Neural progenitor cell (in vitro differentiated cells): Measurements from ENCODE around the gene STX17. TPM values are rescaled to one million over a fixed set of nuclear protein-coding genes. Genes with fewer than 3 reads are reported as not detected.
A peak's percentile ranks its signal among the peaks of the same experiment; 100 is the strongest.

Source experiments
- DNase-seq: peaks from one replicate; pipeline ENCODE4 v3.0.0-alpha.2; 2016; ENCODE audit warnings: low spot score
- H2AFZ ChIP-seq: fragments of 200-600 bp; sonication (generic); replicated peaks from 2 replicates; pipeline ENCODE4 v1.6.1; 2016; ENCODE audit warnings: antibody characterized with exemption
- H3F3A ChIP-seq: fragments of 200-600 bp; sonication (generic); 2 replicates; pipeline ENCODE4 v1.6.1; 2016; ENCODE audit warnings: antibody characterized with exemption, low read depth
- H3K27ac ChIP-seq: fragments of 200-600 bp; sonication (generic); 2 replicates; pipeline ENCODE4 v1.5.1; 2016; ENCODE audit warnings: mild to moderate bottlenecking
- H3K27me3 ChIP-seq: fragments of 200-600 bp; sonication (generic); 2 replicates; pipeline ENCODE4 v1.6.1; 2016; ENCODE audit warnings: mild to moderate bottlenecking, moderate library complexity
- H3K36me3 ChIP-seq: fragments of 200-600 bp; sonication (generic); 2 replicates; pipeline ENCODE4 v1.5.1; 2016
- H3K4me1 ChIP-seq: fragments of 200-600 bp; sonication (generic); 2 replicates; pipeline ENCODE4 v1.6.1; 2016; ENCODE audit warnings: mixed run types
- H3K4me2 ChIP-seq: fragments of 200-600 bp; sonication (generic); 2 replicates; pipeline ENCODE4 v1.6.1; 2016
- H3K4me3 ChIP-seq: fragments of 200-600 bp; sonication (generic); 2 replicates; pipeline ENCODE4 v1.5.1; 2016
- H3K79me2 ChIP-seq: fragments of 200-600 bp; sonication (generic); 2 replicates; pipeline ENCODE4 v1.6.1; 2016; ENCODE audit warnings: low read depth
- H3K9ac ChIP-seq: fragments of 200-600 bp; sonication (generic); 2 replicates; pipeline ENCODE4 v1.6.1; 2016
- H3K9me3 ChIP-seq: fragments of 200-600 bp; sonication (generic); 2 replicates; pipeline ENCODE4 v1.5.1; 2016; ENCODE audit warnings: low read depth
- H4K20me1 ChIP-seq: fragments of 200-600 bp; sonication (generic); 2 replicates; pipeline ENCODE4 v1.6.1; 2016; ENCODE audit warnings: low read depth
- H3K27ac Mint-ChIP-seq: 3 replicates; pipeline ENCODE4 v1.8.0; 2021; ENCODE audit warnings: mixed read lengths
- H3K27me3 Mint-ChIP-seq: 2 replicates; pipeline ENCODE4 v1.8.0; 2022; ENCODE audit warnings: low read depth, mild to moderate bottlenecking, inconsistent platforms, moderate library complexity, mixed read lengths; ENCODE audit not compliant: insufficient read depth
- H3K36me3 Mint-ChIP-seq: 3 replicates; pipeline ENCODE4 v1.8.0; 2021; ENCODE audit warnings: mixed read lengths
- H3K4me1 Mint-ChIP-seq: 3 replicates; pipeline ENCODE4 v1.8.0; 2021; ENCODE audit warnings: mixed read lengths
- H3K4me3 Mint-ChIP-seq: 3 replicates; pipeline ENCODE4 v1.8.0; 2021; ENCODE audit warnings: mild to moderate bottlenecking, moderate library complexity, mixed read lengths
- H3K9me3 Mint-ChIP-seq: 3 replicates; pipeline ENCODE4 v1.8.0; 2020; ENCODE audit warnings: mixed read lengths
- CTCF ChIP-seq: fragments of 200-600 bp; sonication (generic); IDR thresholded peaks from 2 replicates; pipeline ENCODE4 v1.5.1; 2017; ENCODE audit warnings: antibody characterized with exemption, mild to moderate bottlenecking
- EZH2 ChIP-seq: fragments of 200-600 bp; sonication (generic); IDR thresholded peaks from 2 replicates; pipeline ENCODE4 v1.6.1; 2017; ENCODE audit warnings: antibody characterized with exemption, mild to moderate bottlenecking, moderate library complexity
- EZH2phosphoT487 ChIP-seq: fragments of 200-600 bp; sonication (generic); IDR thresholded peaks from 2 replicates; pipeline ENCODE4 v1.6.1; 2017; ENCODE audit warnings: antibody characterized with exemption
- total RNA-seq: library from RNA; depleted of rRNA; stranded (reverse); fragments of >200 nt; gene quantifications from 2 replicates; pipeline ENCODE4 v1.2.3, GENCODE V29; 2015; ENCODE audit warnings: low replicate concordance

Gene STX17
- total RNA-seq, 1 donor from 2014 or later: 34.4 TPM

GRCh38 chr9:99889120-99889519, 17.3 kb upstream of the STX17 start:
- Mint-ChIP-seq H3K9me3 (no peaks in the 10 kb centered on the region), H3K27ac (no peak overlapping the region), H3K4me1 (peaks cover 17% of the 10 kb centered on the region), H3K4me3 (no peak overlapping the region), H3K27me3 (no peaks in the 10 kb centered on the region), H3K36me3 (no peaks in the 10 kb centered on the region)
- H3K27ac ChIP-seq: no peak overlapping the region
- H4K20me1 ChIP-seq: no peaks in the 10 kb centered on the region
- no peak overlapping the region for H3K9ac ChIP-seq
- DNase-seq: no peak
- H2AFZ ChIP-seq: no peak overlapping the region
- H3K4me2 ChIP-seq: no peak overlapping the region
- no peaks in the 10 kb centered on the region for H3K79me2 ChIP-seq
- H3K36me3 ChIP-seq: peaks cover 5% of the 10 kb centered on the region
- H3K9me3 ChIP-seq: no peaks in the 10 kb centered on the region
- TF ChIP-seq CTCF: no peak
- TF ChIP-seq EZH2phosphoT487: no peak
- no peak for TF ChIP-seq EZH2
- H3K27me3 ChIP-seq: no peaks in the 10 kb centered on the region
- H3K4me1 ChIP-seq: peaks cover 26% of the 10 kb centered on the region
- no peak overlapping the region for H3K4me3 ChIP-seq
- H3F3A ChIP-seq: no peaks in the 10 kb centered on the region

GRCh38 chr9:99894826-99895225, 11.6 kb upstream of the STX17 start:
- no peak for TF ChIP-seq EZH2phosphoT487
- no peak for TF ChIP-seq CTCF
- no peak for TF ChIP-seq EZH2
- no peaks in the 10 kb centered on the region for H3K9me3 ChIP-seq
- H3K27me3 ChIP-seq: no peaks in the 10 kb centered on the region
- H3F3A ChIP-seq: no peaks in the 10 kb centered on the region
- no peaks in the 10 kb centered on the region for H3K36me3 ChIP-seq
- H4K20me1 ChIP-seq: no peaks in the 10 kb centered on the region
- H3K4me1 Mint-ChIP-seq: peaks cover 8% of the 10 kb centered on the region
- no peak for DNase-seq
- no peak overlapping the region for H3K4me2 ChIP-seq
- no peak overlapping the region for H3K9ac ChIP-seq
- H2AFZ ChIP-seq: no peak overlapping the region
- H3K79me2 ChIP-seq: no peaks in the 10 kb centered on the region
- no peaks in the 10 kb centered on the region for H3K27me3 Mint-ChIP-seq
- no peak overlapping the region for H3K4me3 ChIP-seq
- no peaks in the 10 kb centered on the region for H3K36me3 Mint-ChIP-seq
- H3K4me3 Mint-ChIP-seq: no peak overlapping the region
- H3K4me1 ChIP-seq: peaks cover 13% of the 10 kb centered on the region
- H3K9me3 Mint-ChIP-seq: no peaks in the 10 kb centered on the region
- H3K27ac Mint-ChIP-seq: peak overlapping the region; percentile 23
- H3K27ac ChIP-seq: no peak overlapping the region

GRCh38 chr9:99895510-99895909, 10.9 kb upstream of the STX17 start:
- H3K4me1 ChIP-seq: peaks cover 13% of the 10 kb centered on the region
- H3K27ac ChIP-seq: no peak overlapping the region
- no peaks in the 10 kb centered on the region for H3K79me2 ChIP-seq
- TF ChIP-seq CTCF (no peak), EZH2phosphoT487 (no peak), EZH2 (no peak)
- no peaks in the 10 kb centered on the region for H3K9me3 ChIP-seq
- no peak overlapping the region for H3K4me2 ChIP-seq
- no peaks in the 10 kb centered on the region for H3K27me3 ChIP-seq
- no peaks in the 10 kb centered on the region for H3K36me3 ChIP-seq
- H3K4me3 Mint-ChIP-seq: no peak overlapping the region
- no peaks in the 10 kb centered on the region for H3F3A ChIP-seq
- H2AFZ ChIP-seq: no peak overlapping the region
- no peaks in the 10 kb centered on the region for H3K36me3 Mint-ChIP-seq
- peaks cover 8% of the 10 kb centered on the region for H3K4me1 Mint-ChIP-seq
- DNase-seq: no peak
- H3K27me3 Mint-ChIP-seq: no peaks in the 10 kb centered on the region
- H4K20me1 ChIP-seq: no peaks in the 10 kb centered on the region
- no peaks in the 10 kb centered on the region for H3K9me3 Mint-ChIP-seq
- no peak overlapping the region for H3K4me3 ChIP-seq
- H3K9ac ChIP-seq: no peak overlapping the region
- H3K27ac Mint-ChIP-seq: no peak overlapping the region
